ENCODE measurements around the gene LRRC9. TPM values are rescaled to one million over a fixed set of nuclear protein-coding genes. Genes with fewer than 3 reads are reported as not detected.

Gene LRRC9
- total RNA-seq, 1 experiment from 2014 or later = not detected

DNA sequence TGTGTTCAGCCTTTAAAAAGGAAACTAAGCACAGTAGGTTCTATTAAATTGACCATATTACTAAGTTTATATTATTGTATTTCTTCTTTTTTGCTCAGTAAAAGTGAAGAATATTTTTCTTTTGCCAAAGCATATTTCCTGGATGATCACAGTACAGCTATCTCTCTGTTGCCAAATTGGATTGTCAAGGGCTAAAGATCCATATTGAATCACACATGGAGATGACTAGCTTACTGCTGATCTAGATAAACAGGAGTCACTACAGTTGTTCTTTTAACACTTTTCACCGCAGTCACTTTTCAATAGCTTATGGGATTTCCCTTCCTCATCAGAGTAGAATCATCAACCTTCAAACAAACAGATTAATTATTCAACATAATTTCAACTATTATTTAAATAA lies 78.6 kb downstream of the LRRC9 start:
- Histone ChIP-seq H3K4me2 (no peak overlapping the region), H3F3A (ENCODE audit: insufficient read depth, low read depth) (no peaks in the 10 kb centered on the region), H3K9me2 (ENCODE audit: insufficient read depth) (no peaks in the 10 kb centered on the region), H3K27me3 (ENCODE audit: insufficient read depth, low read depth) (no peaks in the 10 kb centered on the region), H3K9me3 (ENCODE audit: insufficient read depth, low read depth) (no peaks in the 10 kb centered on the region), H3K27ac (no peak overlapping the region), H3K36me3 (ENCODE audit: low read depth) (no peaks in the 10 kb centered on the region), H2AFZ (no peak overlapping the region), H3K79me2 (ENCODE audit: low read depth) (no peaks in the 10 kb centered on the region), H4K20me1 (ENCODE audit: insufficient read depth) (no peaks in the 10 kb centered on the region), H3K4me3 (no peak overlapping the region), H3K4me1 (replicated peaks; ENCODE audit: insufficient read depth) (no peaks in the 10 kb centered on the region)
- no TSS peak for BruUV-seq (replicated peaks)
- DNase-seq = no peak
- ChIA-PET POLR2A (ENCODE audit: unreplicated experiment) (no interaction called here), CTCF (no interaction called here)
- no peak for TF ChIP-seq EZH2 (IDR thresholded peaks at IDR 0.05; ENCODE audit: low read depth)
- TF ChIP-seq, protein P1, sequence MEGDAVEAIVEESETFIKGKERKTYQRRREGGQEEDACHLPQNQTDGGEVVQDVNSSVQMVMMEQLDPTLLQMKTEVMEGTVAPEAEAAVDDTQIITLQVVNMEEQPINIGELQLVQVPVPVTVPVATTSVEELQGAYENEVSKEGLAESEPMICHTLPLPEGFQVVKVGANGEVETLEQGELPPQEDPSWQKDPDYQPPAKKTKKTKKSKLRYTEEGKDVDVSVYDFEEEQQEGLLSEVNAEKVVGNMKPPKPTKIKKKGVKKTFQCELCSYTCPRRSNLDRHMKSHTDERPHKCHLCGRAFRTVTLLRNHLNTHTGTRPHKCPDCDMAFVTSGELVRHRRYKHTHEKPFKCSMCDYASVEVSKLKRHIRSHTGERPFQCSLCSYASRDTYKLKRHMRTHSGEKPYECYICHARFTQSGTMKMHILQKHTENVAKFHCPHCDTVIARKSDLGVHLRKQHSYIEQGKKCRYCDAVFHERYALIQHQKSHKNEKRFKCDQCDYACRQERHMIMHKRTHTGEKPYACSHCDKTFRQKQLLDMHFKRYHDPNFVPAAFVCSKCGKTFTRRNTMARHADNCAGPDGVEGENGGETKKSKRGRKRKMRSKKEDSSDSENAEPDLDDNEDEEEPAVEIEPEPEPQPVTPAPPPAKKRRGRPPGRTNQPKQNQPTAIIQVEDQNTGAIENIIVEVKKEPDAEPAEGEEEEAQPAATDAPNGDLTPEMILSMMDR (conservative IDR thresholded peaks at IDR 0.05) = no peak
- intact Hi-C loops (cut with micrococcal nuclease; ENCODE audit: unreplicated experiment) = no loop called here

DNA sequence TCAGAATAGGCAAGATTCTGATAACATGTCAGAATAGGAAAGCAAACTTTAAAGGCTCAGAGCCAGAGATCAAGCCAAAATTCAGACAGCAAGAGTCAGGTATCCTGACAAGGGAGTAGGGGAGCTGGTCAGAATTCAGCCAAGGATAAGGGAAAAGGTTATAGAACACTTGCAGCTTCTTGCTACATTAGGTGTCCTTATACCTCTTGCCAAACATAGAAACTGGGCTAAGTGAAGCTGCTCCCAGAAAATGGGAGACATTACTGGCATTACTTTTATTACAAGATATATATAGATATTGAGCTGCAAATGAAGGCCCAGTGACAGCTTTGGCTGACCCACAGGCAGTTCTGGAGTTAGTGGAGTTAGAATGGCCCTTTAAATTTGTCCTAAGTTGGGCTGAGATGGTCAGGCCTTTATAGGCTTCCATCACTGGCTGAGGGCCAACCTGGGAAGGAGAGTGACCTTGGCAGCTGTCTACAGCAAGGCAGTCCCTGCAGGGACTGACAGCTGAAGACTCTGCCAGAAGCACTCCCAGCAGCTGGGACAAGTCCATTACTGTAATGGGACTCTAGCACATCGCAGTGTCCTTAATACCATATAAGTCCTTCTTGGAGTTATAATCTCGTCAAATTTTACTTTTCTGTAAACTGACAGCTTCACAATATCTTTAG lies 83.0 kb downstream of the LRRC9 start:
- Histone ChIP-seq H2AFZ (no peak overlapping the region), H3F3A (ENCODE audit: insufficient read depth, low read depth) (no peaks in the 10 kb centered on the region), H3K79me2 (ENCODE audit: low read depth) (no peaks in the 10 kb centered on the region), H4K20me1 (ENCODE audit: insufficient read depth) (no peaks in the 10 kb centered on the region), H3K9me2 (ENCODE audit: insufficient read depth) (no peaks in the 10 kb centered on the region), H3K9me3 (ENCODE audit: insufficient read depth, low read depth) (no peaks in the 10 kb centered on the region), H3K4me3 (no peak overlapping the region), H3K36me3 (ENCODE audit: low read depth) (no peaks in the 10 kb centered on the region), H3K27me3 (ENCODE audit: insufficient read depth, low read depth) (no peaks in the 10 kb centered on the region), H3K4me1 (replicated peaks; ENCODE audit: insufficient read depth) (no peaks in the 10 kb centered on the region), H3K27ac (no peak overlapping the region), H3K4me2 (no peak overlapping the region)
- TF ChIP-seq, protein P1 (conservative IDR thresholded peaks at IDR 0.05) = no peak
- no peak for TF ChIP-seq EZH2 (IDR thresholded peaks at IDR 0.05; ENCODE audit: low read depth)
- DNase-seq = no peak
- no TSS peak for BruUV-seq (replicated peaks)
- intact Hi-C loops (cut with micrococcal nuclease; ENCODE audit: unreplicated experiment) = no loop called here
- ChIA-PET CTCF (no interaction called here), POLR2A (ENCODE audit: unreplicated experiment) (no interaction called here)

DNA sequence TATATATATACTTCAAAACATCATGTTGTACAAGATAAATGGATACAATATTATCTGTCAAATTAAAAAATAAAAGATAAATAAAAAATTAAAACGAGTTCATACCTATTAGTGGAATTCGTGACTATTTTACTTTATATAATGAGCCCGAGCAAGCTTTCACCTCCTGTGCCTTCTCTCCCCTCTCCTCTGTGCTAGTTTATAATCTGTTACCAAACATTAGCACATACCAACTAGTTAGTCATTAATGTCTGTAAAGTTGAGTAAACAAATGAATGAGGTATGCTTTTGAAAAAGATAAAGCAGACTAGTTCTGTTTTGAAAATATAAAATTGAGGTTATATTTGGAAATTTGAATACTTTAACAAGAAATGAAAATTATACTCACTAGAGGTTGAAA lies 84.0 kb downstream of the LRRC9 start:
- Histone ChIP-seq H3K4me1 (replicated peaks; ENCODE audit: insufficient read depth) (no peaks in the 10 kb centered on the region), H3F3A (ENCODE audit: insufficient read depth, low read depth) (no peaks in the 10 kb centered on the region), H3K9me3 (ENCODE audit: insufficient read depth, low read depth) (no peaks in the 10 kb centered on the region), H3K4me3 (no peak overlapping the region), H3K27ac (no peak overlapping the region), H3K36me3 (ENCODE audit: low read depth) (no peaks in the 10 kb centered on the region), H3K4me2 (no peak overlapping the region), H2AFZ (no peak overlapping the region), H4K20me1 (ENCODE audit: insufficient read depth) (no peaks in the 10 kb centered on the region), H3K27me3 (ENCODE audit: insufficient read depth, low read depth) (no peaks in the 10 kb centered on the region), H3K79me2 (ENCODE audit: low read depth) (no peaks in the 10 kb centered on the region), H3K9me2 (ENCODE audit: insufficient read depth) (no peaks in the 10 kb centered on the region)
- no peak for TF ChIP-seq EZH2 (IDR thresholded peaks at IDR 0.05; ENCODE audit: low read depth)
- TF ChIP-seq, protein P1 (conservative IDR thresholded peaks at IDR 0.05) = no peak
- ChIA-PET POLR2A (ENCODE audit: unreplicated experiment) (no interaction called here), CTCF (no interaction called here)
- DNase-seq = no peak
- intact Hi-C loops (cut with micrococcal nuclease; ENCODE audit: unreplicated experiment) = no loop called here
- no TSS peak for BruUV-seq (replicated peaks)

All from PC-9 (cell line).